A673 (cell line): Measurements from ENCODE around the gene ATG9A.

Experiments used
- EZH2 ChIP-seq: fragments of 200-600 bp; sonication (generic); IDR thresholded peaks from 2 replicates; pipeline ENCODE4 v1.6.1; 2017; ENCODE audit warnings: borderline replicate concordance, low read depth, mild to moderate bottlenecking, mixed read lengths, antibody characterized with exemption, low read length; ENCODE audit not compliant: poor library complexity, severe bottlenecking
- TF ChIP-seq, protein P1 (sequence below): fragments of 300-800, 200-600 bp; sonication (generic); conservative IDR thresholded peaks from 2 replicates; pipeline ENCODE4 v1.5.1; 2017; ENCODE audit warnings: low read depth, mild to moderate bottlenecking, antibody characterized with exemption, low read length, moderate library complexity, mixed read lengths

DNA sequence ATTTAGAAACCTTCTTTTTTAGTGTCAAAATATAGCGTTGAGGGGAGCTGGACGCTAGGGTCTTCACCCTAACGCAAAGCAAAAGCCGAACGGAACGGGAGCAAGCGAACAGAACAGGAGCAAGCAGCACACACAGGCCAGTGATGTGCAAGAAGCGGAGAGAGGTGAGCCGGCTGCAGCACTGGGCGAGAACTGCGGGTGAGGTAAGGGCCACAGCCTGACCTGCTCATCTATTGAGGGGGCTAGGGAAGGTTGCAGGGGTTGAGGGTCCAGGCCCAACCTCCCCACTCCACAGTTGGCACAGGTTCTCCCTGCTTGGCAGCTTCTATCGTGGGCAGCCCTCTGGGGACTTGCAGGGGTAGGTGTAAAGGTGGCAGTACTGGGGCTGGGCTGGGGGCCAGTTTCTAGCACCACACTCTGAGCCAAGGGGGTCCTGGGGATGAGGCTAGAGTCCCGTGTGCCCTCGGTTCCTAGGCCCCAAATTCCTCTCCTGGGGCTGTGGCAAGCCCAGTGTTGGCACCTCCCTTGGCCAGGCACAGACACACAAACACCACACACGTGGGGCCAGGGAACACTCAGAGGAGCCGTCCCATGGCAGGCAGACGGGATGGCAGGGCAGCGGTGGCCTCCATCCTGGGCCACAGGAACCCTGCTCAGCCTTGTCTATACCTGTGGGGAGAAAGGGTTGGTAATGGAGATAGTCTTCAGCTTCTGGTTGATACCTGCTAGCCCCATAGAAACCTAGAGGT lies 9.5 kb downstream of the ATG9A start:
- TF ChIP-seq, protein P1, sequence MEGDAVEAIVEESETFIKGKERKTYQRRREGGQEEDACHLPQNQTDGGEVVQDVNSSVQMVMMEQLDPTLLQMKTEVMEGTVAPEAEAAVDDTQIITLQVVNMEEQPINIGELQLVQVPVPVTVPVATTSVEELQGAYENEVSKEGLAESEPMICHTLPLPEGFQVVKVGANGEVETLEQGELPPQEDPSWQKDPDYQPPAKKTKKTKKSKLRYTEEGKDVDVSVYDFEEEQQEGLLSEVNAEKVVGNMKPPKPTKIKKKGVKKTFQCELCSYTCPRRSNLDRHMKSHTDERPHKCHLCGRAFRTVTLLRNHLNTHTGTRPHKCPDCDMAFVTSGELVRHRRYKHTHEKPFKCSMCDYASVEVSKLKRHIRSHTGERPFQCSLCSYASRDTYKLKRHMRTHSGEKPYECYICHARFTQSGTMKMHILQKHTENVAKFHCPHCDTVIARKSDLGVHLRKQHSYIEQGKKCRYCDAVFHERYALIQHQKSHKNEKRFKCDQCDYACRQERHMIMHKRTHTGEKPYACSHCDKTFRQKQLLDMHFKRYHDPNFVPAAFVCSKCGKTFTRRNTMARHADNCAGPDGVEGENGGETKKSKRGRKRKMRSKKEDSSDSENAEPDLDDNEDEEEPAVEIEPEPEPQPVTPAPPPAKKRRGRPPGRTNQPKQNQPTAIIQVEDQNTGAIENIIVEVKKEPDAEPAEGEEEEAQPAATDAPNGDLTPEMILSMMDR, result no peak
- TF ChIP-seq EZH2, result no peak
